ENCODE results near the gene ALCAM. TPM values are rescaled to one million over a fixed set of nuclear protein-coding genes. Genes with fewer than 3 reads are reported as not detected.
"Not testable (repeated sequence)": the region's sequence is repeated elsewhere in the genome, so short reads cannot be mapped to it uniquely, and the experiment has no call there.

Gene ALCAM
- total and polyA plus RNA-seq, 7 experiments from 2014 or later, result 0.94 to 10.3 (median 3.4) TPM

DNA sequence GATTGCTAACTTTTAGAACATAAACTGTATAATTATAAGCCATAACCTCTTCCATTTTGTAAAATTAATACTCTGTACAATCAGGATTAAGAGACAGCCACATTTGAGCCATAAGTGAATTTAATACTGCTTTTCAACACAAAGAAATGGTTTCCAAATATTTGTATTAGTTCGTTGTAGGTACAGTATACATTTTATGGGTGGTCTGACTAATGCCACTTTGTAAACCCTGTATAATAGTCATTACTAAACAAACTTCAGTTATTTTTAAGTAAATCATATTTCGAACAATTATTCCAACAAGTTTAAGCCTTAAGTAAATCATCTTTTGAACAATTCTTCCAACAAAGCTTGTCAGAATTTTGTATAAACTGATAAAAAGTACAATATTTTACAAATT is 11.0 kb downstream of the ALCAM start:
- Histone ChIP-seq H3K9me3 (ENCODE audit: control insufficient read depth in 2 of 3, low read length in 3 of 3) (no peaks in the 10 kb centered on the region), H3K4me3 (ENCODE audit: low read length) (no peak overlapping the region), H3K27ac (ENCODE audit: low read depth, low read length) (no peak overlapping the region), H3K4me1 (ENCODE audit: control insufficient read depth in 2 of 2, insufficient read depth in 2 of 2, low read length in 2 of 2) (no peaks in the 10 kb centered on the region), H3K36me3 (ENCODE audit: control insufficient read depth in 2 of 3, insufficient read depth in 3 of 3, low read length in 3 of 3) (no peaks in the 10 kb centered on the region), H3K27me3 (ENCODE audit: control insufficient read depth in 2 of 2, insufficient read depth in 2 of 2, low read length in 2 of 2) (no peaks in the 10 kb centered on the region)
- H3K36me3 Mint-ChIP-seq, result no peaks in the 10 kb centered on the region
- no peak overlapping the region for H3K4me3 Mint-ChIP-seq
- ChIA-PET CTCF (no interaction called here), POLR2A (no interaction called here)
- peaks cover 0 to 13% (median under 1%) of the 10 kb centered on the region in 7 donors for H3K4me1 Mint-ChIP-seq
- peaks cover 0 to 2% (median 0%) of the 10 kb centered on the region in 11 donors for H3K9me3 Mint-ChIP-seq
- intact Hi-C loops (cut with micrococcal nuclease), result no loop called here
- DNase-seq, result no peak
- no peak overlapping the region for H3K27ac Mint-ChIP-seq
- H3K27me3 Mint-ChIP-seq, result peaks cover 0 to 9% (median 2%) of the 10 kb centered on the region in 5 donors
- no peak for ATAC-seq

- Mint-ChIP-seq H3K36me3 (peaks cover 0 to 5% (median 3%) of the 10 kb centered on the region in 5 donors), H3K27ac (no peak overlapping the region), H3K4me1 (peaks cover 0 to 6% (median 0%) of the 10 kb centered on the region in 7 donors), H3K27me3 (peaks cover 0 to 12% (median 9%) of the 10 kb centered on the region in 5 donors), H3K4me3 (no peak overlapping the region), H3K9me3 (peaks cover 0 to 9% (median 5%) of the 10 kb centered on the region in 11 donors)
- Histone ChIP-seq H3K4me3 (ENCODE audit: low read length) (no peak overlapping the region), H3K36me3 (ENCODE audit: control insufficient read depth in 2 of 3, insufficient read depth in 3 of 3, low read length in 3 of 3) (no peaks in the 10 kb centered on the region), H3K27me3 (ENCODE audit: control insufficient read depth in 2 of 2, insufficient read depth in 2 of 2, low read length in 2 of 2) (no peaks in the 10 kb centered on the region), H3K27ac (ENCODE audit: low read depth, low read length) (no peak overlapping the region), H3K9me3 (ENCODE audit: control insufficient read depth in 2 of 3, low read length in 3 of 3) (no peaks in the 10 kb centered on the region), H3K4me1 (ENCODE audit: control insufficient read depth in 2 of 2, insufficient read depth in 2 of 2, low read length in 2 of 2) (no peaks in the 10 kb centered on the region)
- CTCF ChIA-PET, result no interaction called here
- POLR2A ChIA-PET, result no interaction called here
- no peak for ATAC-seq
- intact Hi-C loops (cut with micrococcal nuclease), result no loop called here
- DNase-seq, result no peak
Observed at GRCh38 chr3:105385179-105385578, 18.5 kb downstream of the ALCAM start.

GRCh38 chr3:105385819-105386508 is 19.3 kb downstream of the ALCAM start:
- no peaks in the 10 kb centered on the region for H3K27me3 ChIP-seq (ENCODE audit: control insufficient read depth in 2 of 2, insufficient read depth in 2 of 2, low read length in 2 of 2)

DNA sequence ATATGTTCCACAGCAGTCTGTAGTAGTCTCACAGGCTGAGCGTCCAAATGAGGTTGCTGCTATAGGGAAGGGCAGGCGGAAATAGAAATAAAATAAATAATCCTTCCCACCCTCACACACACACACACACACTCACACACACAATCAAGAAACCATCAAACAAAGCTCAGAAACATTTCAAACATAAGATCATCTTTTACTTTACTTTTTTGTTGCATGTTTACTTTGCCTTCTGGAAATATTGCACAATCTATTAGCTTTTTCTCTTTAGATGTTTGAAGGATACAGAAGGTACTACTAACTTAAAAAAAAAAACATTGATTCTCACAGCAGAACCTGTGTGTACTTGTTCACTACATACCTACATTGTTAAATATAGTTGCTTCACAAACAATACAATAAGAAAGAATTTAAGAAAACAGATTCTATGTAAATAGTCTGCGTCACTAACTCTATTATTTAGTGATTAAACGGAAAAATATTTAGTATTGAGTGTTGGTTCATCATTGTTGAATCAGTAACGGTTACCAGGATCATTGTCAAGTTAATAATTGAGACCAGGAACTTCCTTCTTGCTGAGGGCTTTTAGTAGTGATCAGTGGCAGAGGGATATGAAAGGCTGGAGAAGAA is 20.5 kb downstream of the ALCAM start:
- peaks cover 0 to 6% (median 0%) of the 10 kb centered on the region in 7 donors for H3K4me1 Mint-ChIP-seq

More at GRCh38 chr3:105385819-105386508, 19.3 kb downstream of the ALCAM start:
- Mint-ChIP-seq H3K27me3 (peaks cover 0 to 12% (median 9%) of the 10 kb centered on the region in 5 donors), H3K27ac (no peak overlapping the region), H3K36me3 (peaks cover 0 to 5% (median 5%) of the 10 kb centered on the region in 5 donors), H3K4me1 (peaks cover 0 to 6% (median 0%) of the 10 kb centered on the region in 7 donors), H3K9me3 (peaks cover 0 to 17% (median 10%) of the 10 kb centered on the region in 11 donors), H3K4me3 (no peak overlapping the region)
- Histone ChIP-seq H3K4me3 (ENCODE audit: low read length) (no peak overlapping the region), H3K9me3 (ENCODE audit: control insufficient read depth in 2 of 3, low read length in 3 of 3) (no peaks in the 10 kb centered on the region), H3K36me3 (ENCODE audit: control insufficient read depth in 2 of 3, insufficient read depth in 3 of 3, low read length in 3 of 3) (no peaks in the 10 kb centered on the region), H3K27ac (ENCODE audit: low read depth, low read length) (no peak overlapping the region), H3K4me1 (ENCODE audit: control insufficient read depth in 2 of 2, insufficient read depth in 2 of 2, low read length in 2 of 2) (no peaks in the 10 kb centered on the region)
- CTCF ChIA-PET, result no interaction called here
- DNase-seq (no peak), ATAC-seq (peak; percentile 40)
- intact Hi-C loops (cut with micrococcal nuclease), result no loop called here
- POLR2A ChIA-PET, result no interaction called here

GRCh38 chr3:105388176-105388575 is 21.5 kb downstream of the ALCAM start:
- no peak overlapping the region for H3K4me3 Mint-ChIP-seq
- DNase-seq (no peak), ATAC-seq (no peak)
- ChIA-PET POLR2A (no interaction called here), CTCF (no interaction called here)
- no peaks in the 10 kb centered on the region for H3K4me1 ChIP-seq (ENCODE audit: control insufficient read depth in 2 of 2, insufficient read depth in 2 of 2, low read length in 2 of 2)
- peaks cover 0 to 17% (median 2%) of the 10 kb centered on the region in 5 donors for H3K27me3 Mint-ChIP-seq
- no peak overlapping the region for H3K27ac ChIP-seq (ENCODE audit: low read depth, low read length)
- H3K9me3 Mint-ChIP-seq, result peaks cover 5 to 32% (median 19%) of the 10 kb centered on the region in 11 donors
- H3K27me3 ChIP-seq (ENCODE audit: control insufficient read depth in 2 of 2, insufficient read depth in 2 of 2, low read length in 2 of 2), result no peaks in the 10 kb centered on the region
- H3K36me3 ChIP-seq (ENCODE audit: control insufficient read depth in 2 of 3, insufficient read depth in 3 of 3, low read length in 3 of 3), result no peaks in the 10 kb centered on the region
- H3K4me1 Mint-ChIP-seq, result peaks cover 0 to 2% (median 0%) of the 10 kb centered on the region in 7 donors
- H3K36me3 Mint-ChIP-seq, result peaks cover 0 to 9% (median 3%) of the 10 kb centered on the region in 5 donors
- intact Hi-C loops (cut with micrococcal nuclease), result no loop called here
- H3K27ac Mint-ChIP-seq, result no peak overlapping the region
- H3K9me3 ChIP-seq (ENCODE audit: control insufficient read depth in 2 of 3, low read length in 3 of 3), result no peaks in the 10 kb centered on the region
- no peak overlapping the region for H3K4me3 ChIP-seq (ENCODE audit: low read length)

More for the DNA sequence above, 20.5 kb downstream of the ALCAM start:
- Histone ChIP-seq H3K4me3 (ENCODE audit: low read length) (no peak overlapping the region), H3K4me1 (ENCODE audit: control insufficient read depth in 2 of 2, insufficient read depth in 2 of 2, low read length in 2 of 2) (no peaks in the 10 kb centered on the region), H3K36me3 (ENCODE audit: control insufficient read depth in 2 of 3, insufficient read depth in 3 of 3, low read length in 3 of 3) (no peaks in the 10 kb centered on the region), H3K27ac (ENCODE audit: low read depth, low read length) (no peak overlapping the region), H3K9me3 (ENCODE audit: control insufficient read depth in 2 of 3, low read length in 3 of 3) (no peaks in the 10 kb centered on the region), H3K27me3 (ENCODE audit: control insufficient read depth in 2 of 2, insufficient read depth in 2 of 2, low read length in 2 of 2) (no peaks in the 10 kb centered on the region)
- H3K27me3 Mint-ChIP-seq, result peaks cover 0 to 17% (median 9%) of the 10 kb centered on the region in 5 donors
- H3K27ac Mint-ChIP-seq, result no peak overlapping the region
- intact Hi-C loops (cut with micrococcal nuclease), result no loop called here
- H3K9me3 Mint-ChIP-seq, result peaks cover 5 to 27% (median 15%) of the 10 kb centered on the region in 11 donors
- CTCF ChIA-PET, result no interaction called here
- ATAC-seq (no peak), DNase-seq (no peak)
- peaks cover 0 to 8% (median 5%) of the 10 kb centered on the region in 5 donors for H3K36me3 Mint-ChIP-seq
- POLR2A ChIA-PET, result no interaction called here
- no peak overlapping the region for H3K4me3 Mint-ChIP-seq

- ATAC-seq; H3K4me3 ChIP-seq (ENCODE audit: low read length); H3K27ac Mint-ChIP-seq; H3K4me1 Mint-ChIP-seq; CTCF ChIA-PET; H3K4me3 Mint-ChIP-seq; H3K9me3 ChIP-seq (ENCODE audit: control insufficient read depth in 2 of 3, low read length in 3 of 3); H3K4me1 ChIP-seq (ENCODE audit: control insufficient read depth in 2 of 2, insufficient read depth in 2 of 2, low read length in 2 of 2); H3K27me3 ChIP-seq (ENCODE audit: control insufficient read depth in 2 of 2, insufficient read depth in 2 of 2, low read length in 2 of 2); POLR2A ChIA-PET; H3K36me3 Mint-ChIP-seq; H3K36me3 ChIP-seq (ENCODE audit: control insufficient read depth in 2 of 3, insufficient read depth in 3 of 3, low read length in 3 of 3); DNase-seq; H3K27ac ChIP-seq (ENCODE audit: low read depth, low read length); intact Hi-C loops (cut with micrococcal nuclease): not testable (repeated sequence)
- Mint-ChIP-seq H3K27me3 (peaks cover 0 to 14% (median 0%) of the 10 kb centered on the region in 5 donors), H3K9me3 (peaks cover 5 to 30% (median 19%) of the 10 kb centered on the region in 11 donors)
Observed at GRCh38 chr3:105389759-105390158, 23.1 kb downstream of the ALCAM start.
